Trophoblast cell (in vitro differentiated cells and primary cell): ENCODE data around the gene LTBP4.

Experiments used
- DNase-seq, 2 donors: peaks; one replicate each; pipeline ENCODE4 v3.0.0-alpha.2; 2016
- H2AFZ ChIP-seq: 2 replicates; pipeline ENCODE4 v1.6.1; 2013; ENCODE audit warnings: low read length, moderate library complexity, mild to moderate bottlenecking; ENCODE audit not compliant: insufficient read depth, poor library complexity
- H2AK5ac ChIP-seq: 2 replicates; pipeline ENCODE4 v1.6.1; 2013; ENCODE audit warnings: mild to moderate bottlenecking, low read length
- H2BK120ac ChIP-seq: 2 replicates; pipeline ENCODE4 v1.6.1; 2013; ENCODE audit warnings: low read length, mild to moderate bottlenecking, moderate library complexity; ENCODE audit not compliant: insufficient read depth, poor library complexity
- H2BK12ac ChIP-seq: 2 replicates; pipeline ENCODE4 v1.6.1; 2013; ENCODE audit warnings: mild to moderate bottlenecking, low read length, moderate library complexity
- H2BK5ac ChIP-seq: 2 replicates; pipeline ENCODE4 v1.6.1; 2013; ENCODE audit warnings: low read length, low read depth, moderate library complexity, mild to moderate bottlenecking; ENCODE audit not compliant: poor library complexity
- H3K14ac ChIP-seq: 2 replicates; pipeline ENCODE4 v1.6.1; 2013; ENCODE audit warnings: mild to moderate bottlenecking, low read length
- H3K18ac ChIP-seq: 2 replicates; pipeline ENCODE4 v1.6.1; 2013; ENCODE audit warnings: mild to moderate bottlenecking, low read length
- H3K23ac ChIP-seq: 2 replicates; pipeline ENCODE4 v1.6.1; 2013; ENCODE audit warnings: low read length
- H3K27ac ChIP-seq: 2 replicates; pipeline ENCODE4 v1.5.1; 2013; ENCODE audit warnings: low read depth, mild to moderate bottlenecking, inconsistent platforms, low read length, moderate library complexity
- H3K27me3 ChIP-seq: 2 replicates; pipeline ENCODE4 v1.6.1; 2013; ENCODE audit warnings: inconsistent platforms, mild to moderate bottlenecking, low read length, moderate library complexity; ENCODE audit not compliant: insufficient read depth
- H3K36me3 ChIP-seq, 2 experiments: 1 replicate in 1 of 2; 2 replicates in 1 of 2; pipeline ENCODE4 v1.6.1; 2013; ENCODE audit warnings: low read length in 2 of 2, mild to moderate bottlenecking in 2 of 2, moderate library complexity in 1 of 2; ENCODE audit not compliant: insufficient read depth in 2 of 2, control insufficient read depth in 1 of 2
- H3K4ac ChIP-seq: 2 replicates; pipeline ENCODE4 v1.6.1; 2013; ENCODE audit warnings: low read depth, mild to moderate bottlenecking, low read length, moderate library complexity
- H3K4me1 ChIP-seq, 2 experiments: 1 replicate in 1 of 2; 2 replicates in 1 of 2; pipeline ENCODE4 v1.6.1; 2013; ENCODE audit warnings: low read length in 2 of 2, mild to moderate bottlenecking in 2 of 2, moderate library complexity in 1 of 2; ENCODE audit not compliant: insufficient read depth in 2 of 2, control insufficient read depth in 1 of 2
- H3K4me2 ChIP-seq: 2 replicates; pipeline ENCODE4 v1.6.1; 2013; ENCODE audit warnings: inconsistent platforms, mild to moderate bottlenecking, low read length, moderate library complexity
- H3K4me3 ChIP-seq: 2 replicates; pipeline ENCODE4 v1.5.1; 2013; ENCODE audit warnings: mild to moderate bottlenecking, low read depth, low read length, inconsistent platforms
- H3K79me1 ChIP-seq: one replicate; pipeline ENCODE4 v1.6.1; 2013; ENCODE audit warnings: low read length
- H3K79me2 ChIP-seq: 2 replicates; pipeline ENCODE4 v1.6.1; 2013; ENCODE audit warnings: low read length, mild to moderate bottlenecking; ENCODE audit not compliant: control insufficient read depth, insufficient read depth, poor library complexity
- H3K9ac ChIP-seq: 2 replicates; pipeline ENCODE4 v1.6.1; 2013; ENCODE audit warnings: mild to moderate bottlenecking, low read length
- H3K9me3 ChIP-seq: 2 replicates; pipeline ENCODE4 v1.6.1; 2013; ENCODE audit warnings: low read depth, mild to moderate bottlenecking, control low read depth, inconsistent platforms, low read length; ENCODE audit not compliant: insufficient read depth
- H4K12ac ChIP-seq: 2 replicates; pipeline ENCODE4 v1.6.1; 2013; ENCODE audit warnings: low read depth, mild to moderate bottlenecking, low read length, moderate library complexity
- H4K8ac ChIP-seq: 2 replicates; pipeline ENCODE4 v1.6.1; 2013; ENCODE audit warnings: low read depth, mild to moderate bottlenecking, low read length, moderate library complexity
- H4K91ac ChIP-seq: one replicate; pipeline ENCODE4 v1.6.1; 2013; ENCODE audit warnings: low read depth, mild to moderate bottlenecking, low read length, moderate library complexity
- WGBS: extraction: QIAGEN DNeasy Blood & Tissue Kit; methylation state at CpG from one replicate; pipeline ENCODE4 v1.1.7; 2013; ENCODE audit warnings: missing lambda C conversion rate; ENCODE audit not compliant: insufficient read length, insufficient coverage; ENCODE audit errors: extremely low coverage; 5-methylcytosine and 5-hydroxymethylcytosine counted together

LTBP4 gene

DNA sequence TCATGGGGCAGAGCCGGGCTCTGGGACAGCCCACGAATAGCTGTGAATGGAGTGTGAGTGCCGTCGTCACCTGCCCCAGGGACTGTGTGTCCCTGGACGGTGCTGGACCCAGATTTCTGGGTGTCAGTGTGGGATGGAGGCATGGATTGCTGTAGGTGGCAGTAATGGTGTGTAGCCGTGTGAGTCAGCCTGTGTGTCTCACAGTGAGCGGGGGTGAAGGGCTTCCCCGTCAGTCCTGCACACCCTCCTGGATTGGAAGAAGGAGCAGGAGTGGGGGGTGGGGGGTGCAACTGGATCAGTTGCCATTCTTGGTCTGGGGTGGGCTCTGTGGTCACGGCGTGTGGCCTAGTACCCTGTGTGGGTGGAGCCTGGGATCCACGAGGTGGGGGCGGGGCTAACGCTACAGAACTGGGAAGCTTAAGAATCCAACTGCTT, 6.5 kb upstream of the LTBP4 start:
- H2BK12ac ChIP-seq, result no peak overlapping the region
- peaks cover 3 to 11% of the 10 kb centered on the region in 2 experiments for H3K4me1 ChIP-seq
- no peak overlapping the region for H3K4ac ChIP-seq
- peaks cover 21% of the 10 kb centered on the region for H3K27me3 ChIP-seq
- H2AFZ ChIP-seq, result no peak overlapping the region
- peaks cover 2% of the 10 kb centered on the region for H3K79me1 ChIP-seq
- no peak overlapping the region for H4K12ac ChIP-seq
- no peak overlapping the region for H3K4me2 ChIP-seq
- DNase-seq, result no peak
- no peak overlapping the region for H4K8ac ChIP-seq
- H4K91ac ChIP-seq, result no peak overlapping the region
- H3K27ac ChIP-seq, result no peak overlapping the region
- H3K9ac ChIP-seq, result no peak overlapping the region
- no peak overlapping the region for H2BK5ac ChIP-seq
- H3K23ac ChIP-seq, result no peak overlapping the region
- H2AK5ac ChIP-seq, result no peak overlapping the region
- H3K4me3 ChIP-seq, result no peak overlapping the region
- no peaks in the 10 kb centered on the region for H3K79me2 ChIP-seq
- no peak overlapping the region for H3K14ac ChIP-seq
- WGBS, result no CpG with 5 or more reads among the region's 13 CpGs
- H3K36me3 ChIP-seq, result peaks cover 8 to 10% of the 10 kb centered on the region in 2 experiments
- no peak overlapping the region for H2BK120ac ChIP-seq
- no peak overlapping the region for H3K18ac ChIP-seq
- peaks cover 2% of the 10 kb centered on the region for H3K9me3 ChIP-seq

DNA sequence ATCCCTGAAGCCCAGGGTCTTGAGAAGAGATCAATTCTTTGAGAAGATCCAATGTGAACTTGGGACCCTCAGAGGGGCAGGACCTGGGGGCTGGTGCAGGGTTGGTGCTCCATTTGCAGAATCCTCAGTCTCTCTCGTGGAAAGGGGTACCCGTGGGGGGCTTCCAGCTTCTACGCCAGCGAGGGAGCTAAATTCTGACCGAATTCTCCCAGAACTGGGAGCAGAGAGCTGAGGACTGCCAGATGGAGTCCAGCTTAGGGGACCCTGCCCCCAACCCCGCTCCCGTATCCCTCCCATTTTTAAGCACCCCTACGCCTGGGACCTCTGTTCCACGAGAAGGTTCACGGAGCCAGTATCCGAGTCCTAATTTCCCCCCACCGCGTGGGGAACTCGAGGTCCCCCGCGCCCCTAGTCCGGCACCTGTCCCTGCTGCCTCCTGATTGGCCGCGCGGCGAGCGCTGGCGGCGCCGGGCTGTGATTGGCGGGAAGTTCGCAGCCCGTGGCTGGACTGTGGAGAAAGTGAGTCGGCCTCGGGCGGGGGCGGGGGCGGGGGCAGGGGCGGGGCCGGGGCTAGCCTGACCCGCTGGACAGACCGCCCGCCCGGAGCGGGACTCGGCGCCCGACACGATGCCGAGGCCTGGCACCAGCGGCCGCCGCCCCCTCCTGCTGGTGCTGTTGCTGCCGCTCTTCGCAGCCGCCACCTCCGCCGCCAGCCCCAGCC, 4.4 kb upstream of the LTBP4 start:
- no peak overlapping the region for H3K9ac ChIP-seq
- H3K79me1 ChIP-seq, result peaks cover 2% of the 10 kb centered on the region
- H3K4me3 ChIP-seq, result no peak overlapping the region
- H3K27ac ChIP-seq, result no peak overlapping the region
- H3K27me3 ChIP-seq, result peaks cover 38% of the 10 kb centered on the region
- peak; percentile 47 to 71 for DNase-seq
- no peak overlapping the region for H2BK120ac ChIP-seq
- no peak overlapping the region for H3K4ac ChIP-seq
- peaks cover 5 to 11% of the 10 kb centered on the region in 2 experiments for H3K4me1 ChIP-seq
- no CpG with 5 or more reads among the region's 53 CpGs for WGBS
- H2AFZ ChIP-seq, result no peak overlapping the region
- H2BK5ac ChIP-seq, result no peak overlapping the region
- H4K12ac ChIP-seq, result no peak overlapping the region
- H2BK12ac ChIP-seq, result no peak overlapping the region
- H3K9me3 ChIP-seq, result peaks cover 2% of the 10 kb centered on the region
- H4K91ac ChIP-seq, result no peak overlapping the region
- H3K36me3 ChIP-seq, result no peaks in the 10 kb centered on the region
- no peak overlapping the region for H3K14ac ChIP-seq
- no peak overlapping the region for H2AK5ac ChIP-seq
- H3K79me2 ChIP-seq, result no peaks in the 10 kb centered on the region
- H4K8ac ChIP-seq, result peak overlapping the region; percentile 17
- no peak overlapping the region for H3K18ac ChIP-seq
- peak overlapping the region; percentile 51 for H3K4me2 ChIP-seq
- H3K23ac ChIP-seq, result no peak overlapping the region

GRCh38 chr19:40597329-40597838, 3.8 kb upstream of the LTBP4 start:
- Histone ChIP-seq H3K36me3 (no peaks in the 10 kb centered on the region), H2BK5ac (no peak overlapping the region), H2BK12ac (no peak overlapping the region), H2AFZ (no peak overlapping the region), H2AK5ac (no peak overlapping the region), H3K4me2 (peak overlapping the region; percentile 51), H3K79me1 (peaks cover 4% of the 10 kb centered on the region), H4K8ac (peak overlapping the region; percentile 17), H3K27me3 (peaks cover 42% of the 10 kb centered on the region), H2BK120ac (no peak overlapping the region), H3K27ac (no peak overlapping the region), H4K91ac (no peak overlapping the region), H3K18ac (no peak overlapping the region), H3K23ac (no peak overlapping the region), H3K9me3 (peaks cover 2% of the 10 kb centered on the region), H3K14ac (no peak overlapping the region), H3K4ac (no peak overlapping the region), H3K4me1 (peaks cover 6 to 14% of the 10 kb centered on the region in 2 experiments), H4K12ac (no peak overlapping the region), H3K79me2 (no peaks in the 10 kb centered on the region), H3K9ac (no peak overlapping the region), H3K4me3 (no peak overlapping the region)
- no peak for DNase-seq
- no CpG with 5 or more reads among the region's 18 CpGs for WGBS

GRCh38 chr19:40598121-40598917, 2.9 kb upstream of the LTBP4 start:
- Histone ChIP-seq H3K79me1 (peaks cover 10% of the 10 kb centered on the region), H3K4ac (no peak overlapping the region), H3K4me3 (no peak overlapping the region), H4K91ac (no peak overlapping the region), H3K14ac (no peak overlapping the region), H3K18ac (peak overlapping the region; percentile 19), H3K27me3 (peaks cover 42% of the 10 kb centered on the region), H3K9ac (no peak overlapping the region), H3K9me3 (peaks cover 2% of the 10 kb centered on the region), H3K36me3 (no peaks in the 10 kb centered on the region), H2BK12ac (no peak overlapping the region), H3K4me2 (peak overlapping the region; percentile 49), H4K12ac (no peak overlapping the region), H3K4me1 (peaks cover 16 to 19% of the 10 kb centered on the region in 2 experiments), H2AFZ (no peak overlapping the region), H3K23ac (no peak overlapping the region), H2AK5ac (no peak overlapping the region), H2BK120ac (no peak overlapping the region), H2BK5ac (no peak overlapping the region), H4K8ac (peak overlapping the region; percentile 58), H3K27ac (no peak overlapping the region), H3K79me2 (no peaks in the 10 kb centered on the region)
- WGBS, result no CpG with 5 or more reads among the region's 46 CpGs
- peak; percentile 85 to 96 for DNase-seq
